K562 (cell line): Measurements from ENCODE around the gene LZTR1. TPM values are rescaled to one million over a fixed set of nuclear protein-coding genes. Genes with fewer than 3 reads are reported as not detected.

Source experiments
- ELF4 ChIP-seq: fragments of 450-650 bp; formaldehyde crosslinking; IDR thresholded peaks from 2 replicates; pipeline ENCODE4 v1.4.0; 2022; ENCODE audit warnings: missing genetic modification characterization
- FIP1L1 ChIP-seq: fragments of 200-400 bp; formaldehyde crosslinking; IDR thresholded peaks from 2 replicates; pipeline ENCODE4 v1.6.1; 2018; ENCODE audit warnings: mild to moderate bottlenecking, low read depth, low read length; ENCODE audit not compliant: poor library complexity, severe bottlenecking
- KLF10 ChIP-seq: fragments of 250-450 bp; sonication (Bioruptor Pico); IDR thresholded peaks from 2 replicates; pipeline ENCODE4 v1.6.1; 2021; ENCODE audit warnings: matching md5 sums
- NELFE ChIP-seq: IDR thresholded peaks from 2 replicates; pipeline ENCODE4 v1.6.1; 2011; ENCODE audit warnings: mild to moderate bottlenecking; ENCODE audit not compliant: insufficient read depth, insufficient read length
- NR2C2 ChIP-seq, 2 experiments: fragments of 200-800 bp in 1 of 2; sonication (Bioruptor generic) in 1 of 2; sonication (generic) in 1 of 2; formaldehyde crosslinking in 1 of 2; IDR thresholded peaks; 2 replicates each; pipeline versions ENCODE4 v1.6.1 to v1.8.0; 2016 to 2022; ENCODE audit warnings: mild to moderate bottlenecking in 1 of 2, missing compliant biosample characterization in 1 of 2, missing genetic modification characterization in 1 of 2, missing genetic modification reagents in 1 of 2
- NR4A1 ChIP-seq, 2 experiments: fragments of 250-450 bp in 1 of 2; fragments of 450-650 bp in 1 of 2; sonication (Bioruptor Pico) in 1 of 2; IDR thresholded peaks; 2 replicates each; pipeline versions ENCODE4 v1.4.0 to v1.6.1; 2016 to 2020; ENCODE audit warnings: mild to moderate bottlenecking in 2 of 2, missing compliant biosample characterization in 1 of 2, missing genetic modification characterization in 1 of 2, moderate library complexity in 1 of 2
- OTX1 ChIP-seq: fragments of 450-650 bp; formaldehyde crosslinking; IDR thresholded peaks from 2 replicates; pipeline ENCODE4 v1.4.0; 2022; ENCODE audit warnings: mild to moderate bottlenecking
- RHOXF2B ChIP-seq: fragments of 250-450 bp; sonication (Bioruptor Pico); conservative IDR thresholded peaks from 2 replicates; pipeline ENCODE4 v1.5.1; 2021
- ZNF408 ChIP-seq: fragments of 250-450 bp; sonication (Bioruptor Pico); IDR thresholded peaks from 2 replicates; pipeline ENCODE4 v1.4.0; 2020; ENCODE audit warnings: low read depth, mild to moderate bottlenecking, moderate library complexity
- polyA plus RNA-seq, 8 experiments: library from polyadenylated mRNA; depleted of rRNA in 4 of 8; stranded (reverse) in 5 of 8; unstranded in 3 of 8; fragments of >200 nt; fragmentation: Nextera tagmentation in 2 of 8; fragmentation: Illumina TruSeq in 1 of 8; extraction: Ambion mirVana in 2 of 8; extraction: Trizol in 1 of 8; gene quantifications; 2 replicates each; pipeline versions ENCODE4 v1.2.1 to v1.2.3, GENCODE V29; 2011 to 2014; ENCODE audit warnings: inconsistent platforms in 1 of 8, missing spikeins in 1 of 8
- total RNA-seq, 7 experiments: library from RNA; depleted of rRNA in 6 of 7; stranded (reverse); fragments of >200 nt in 6 of 7; fragmentation: Illumina TruSeq in 2 of 7; extraction: Trizol in 2 of 7; gene quantifications; 2 replicates each; pipeline versions ENCODE4 v1.2.1 to v1.2.3, GENCODE V29; 2011 to 2021; ENCODE audit warnings: low replicate concordance in 1 of 7
- TF ChIP-seq, protein P1 (sequence below): fragments of 450-650 bp; conservative IDR thresholded peaks from 2 replicates; pipeline ENCODE4 v1.6.1; 2016; ENCODE audit warnings: missing genetic modification characterization, low read depth, mild to moderate bottlenecking, control low read depth, missing compliant biosample characterization
- TF ChIP-seq, protein P2 (sequence below), 2 experiments: fragments of 450-650 bp in 1 of 2; sonication (generic) in 1 of 2; formaldehyde crosslinking in 1 of 2; IDR thresholded peaks in 1 of 2; conservative IDR thresholded peaks in 1 of 2; 2 replicates each; pipeline versions ENCODE4 v1.6.1 to v1.8.1; 2016 to 2023; ENCODE audit warnings: mild to moderate bottlenecking in 2 of 2, moderate library complexity in 2 of 2, inconsistent platforms in 1 of 2, missing genetic modification reagents in 1 of 2
- TF ChIP-seq, protein P3 (sequence below): fragments of 250-450 bp; sonication (Bioruptor Pico); IDR thresholded peaks from 2 replicates; pipeline ENCODE4 v1.4.0; 2020; ENCODE audit warnings: borderline replicate concordance
- TF ChIP-seq, protein P4 (sequence below): fragments of 450-650 bp; formaldehyde crosslinking; IDR thresholded peaks from 2 replicates; pipeline ENCODE4 v1.4.0; 2020; ENCODE audit warnings: mild to moderate bottlenecking, moderate library complexity
- TF ChIP-seq, protein P5 (sequence below): fragments of 250-450 bp; sonication (Bioruptor Pico); IDR thresholded peaks from 2 replicates; pipeline ENCODE4 v1.4.0; 2020; ENCODE audit warnings: mild to moderate bottlenecking, moderate library complexity

LZTR1 gene
- total and polyA plus RNA-seq, 9 of the 15 experiments (the other 6 are each of a cell fraction or from before 2014, with no cell fraction given), result 2.2 to 135 (median 63.0) TPM

DNA sequence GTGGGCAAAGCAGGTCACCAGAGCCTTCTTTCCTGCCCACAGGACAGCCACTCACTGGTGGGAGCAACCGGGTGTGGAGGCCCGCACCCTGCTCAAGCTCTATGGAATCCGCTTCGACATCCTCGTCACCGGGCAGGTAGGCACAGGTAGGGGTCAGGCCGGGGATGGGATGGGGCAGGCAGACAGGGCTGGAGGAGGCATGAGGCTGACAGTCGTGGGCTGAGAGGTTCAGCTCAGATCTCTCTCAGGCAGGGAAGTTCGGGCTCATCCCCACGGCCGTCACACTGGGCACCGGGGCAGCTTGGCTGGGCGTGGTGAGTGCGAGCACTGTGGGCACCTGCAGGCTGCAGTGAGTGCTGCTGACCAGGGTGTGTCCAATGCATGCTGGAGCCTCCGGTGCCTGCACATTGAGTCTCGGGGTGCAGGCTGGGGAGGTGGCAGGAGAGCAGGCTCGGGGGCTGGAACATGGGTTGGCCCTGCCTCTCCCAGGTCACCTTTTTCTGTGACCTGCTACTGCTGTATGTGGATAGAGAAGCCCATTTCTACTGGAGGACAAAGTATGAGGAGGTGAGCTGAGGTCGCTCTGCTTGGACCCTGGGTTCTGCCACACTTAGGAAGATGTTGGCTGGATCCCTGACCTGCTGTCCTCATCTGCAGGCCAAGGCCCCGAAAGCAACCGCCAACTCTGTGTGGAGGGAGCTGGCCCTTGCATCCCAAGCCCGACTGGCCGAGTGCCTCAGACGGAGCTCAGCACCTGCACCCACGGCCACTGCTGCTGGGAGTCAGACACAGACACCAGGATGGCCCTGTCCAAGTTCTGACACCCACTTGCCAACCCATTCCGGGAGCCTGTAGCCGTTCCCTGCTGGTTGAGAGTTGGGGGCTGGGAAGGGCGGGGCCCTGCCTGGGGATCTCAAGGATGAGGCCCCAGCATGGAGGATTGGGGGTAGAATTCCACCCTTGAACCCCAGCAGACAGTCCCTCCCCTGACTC lies 44.0 kb downstream of the LZTR1 start (continued):
- TF ChIP-seq, protein P1, sequence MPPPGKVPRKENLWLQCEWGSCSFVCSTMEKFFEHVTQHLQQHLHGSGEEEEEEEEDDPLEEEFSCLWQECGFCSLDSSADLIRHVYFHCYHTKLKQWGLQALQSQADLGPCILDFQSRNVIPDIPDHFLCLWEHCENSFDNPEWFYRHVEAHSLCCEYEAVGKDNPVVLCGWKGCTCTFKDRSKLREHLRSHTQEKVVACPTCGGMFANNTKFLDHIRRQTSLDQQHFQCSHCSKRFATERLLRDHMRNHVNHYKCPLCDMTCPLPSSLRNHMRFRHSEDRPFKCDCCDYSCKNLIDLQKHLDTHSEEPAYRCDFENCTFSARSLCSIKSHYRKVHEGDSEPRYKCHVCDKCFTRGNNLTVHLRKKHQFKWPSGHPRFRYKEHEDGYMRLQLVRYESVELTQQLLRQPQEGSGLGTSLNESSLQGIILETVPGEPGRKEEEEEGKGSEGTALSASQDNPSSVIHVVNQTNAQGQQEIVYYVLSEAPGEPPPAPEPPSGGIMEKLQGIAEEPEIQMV (tag), result no peak
- TF ChIP-seq KLF10 (no peak), FIP1L1 (peak; percentile 33), NELFE (no peak), OTX1 (CRISPR knock-in tag) (peak; percentile 83; the same call in 1 of the 2 replicates), ZNF408 (CRISPR knock-in tag) (0 out of 2 replicates have a peak, but pooled peaks have one; percentile 45), NR2C2 (CRISPR knock-in tag; IDR thresholded peaks at IDR 0.05) (0 out of 2 replicates have a peak, but pooled peaks have one; percentile 15), NR2C2 (tag; IDR thresholded peaks at IDR 0.05) (no peak), NR4A1 (CRISPR knock-in tag; IDR thresholded peaks at IDR 0.05) (0 out of 2 replicates have a peak, but pooled peaks have one; percentile 45), NR4A1 (tag; IDR thresholded peaks at IDR 0.05) (no peak), ELF4 (CRISPR knock-in tag) (no peak), RHOXF2B (CRISPR knock-in tag) (0 out of 2 replicates have a peak, but pooled peaks have one; percentile 54)
- TF ChIP-seq, protein P2, sequence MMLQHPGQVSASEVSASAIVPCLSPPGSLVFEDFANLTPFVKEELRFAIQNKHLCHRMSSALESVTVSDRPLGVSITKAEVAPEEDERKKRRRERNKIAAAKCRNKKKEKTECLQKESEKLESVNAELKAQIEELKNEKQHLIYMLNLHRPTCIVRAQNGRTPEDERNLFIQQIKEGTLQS (IDR thresholded peaks at IDR 0.05), result no peak
- TF ChIP-seq, protein P2 (CRISPR knock-in tag; conservative IDR thresholded peaks at IDR 0.05), result no peak
- TF ChIP-seq, protein P3, sequence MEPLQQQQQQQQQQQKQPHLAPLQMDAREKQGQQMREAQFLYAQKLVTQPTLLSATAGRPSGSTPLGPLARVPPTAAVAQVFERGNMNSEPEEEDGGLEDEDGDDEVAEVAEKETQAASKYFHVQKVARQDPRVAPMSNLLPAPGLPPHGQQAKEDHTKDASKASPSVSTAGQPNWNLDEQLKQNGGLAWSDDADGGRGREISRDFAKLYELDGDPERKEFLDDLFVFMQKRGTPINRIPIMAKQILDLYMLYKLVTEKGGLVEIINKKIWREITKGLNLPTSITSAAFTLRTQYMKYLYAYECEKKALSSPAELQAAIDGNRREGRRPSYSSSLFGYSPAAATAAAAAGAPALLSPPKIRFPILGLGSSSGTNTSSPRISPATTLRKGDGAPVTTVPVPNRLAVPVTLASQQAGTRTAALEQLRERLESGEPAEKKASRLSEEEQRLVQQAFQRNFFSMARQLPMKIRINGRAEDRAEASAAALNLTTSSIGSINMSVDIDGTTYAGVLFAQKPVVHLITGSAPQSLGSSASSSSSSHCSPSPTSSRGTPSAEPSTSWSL (CRISPR knock-in tag), result peak; percentile 63; the same call in 1 of the 2 replicates
- TF ChIP-seq, protein P4, sequence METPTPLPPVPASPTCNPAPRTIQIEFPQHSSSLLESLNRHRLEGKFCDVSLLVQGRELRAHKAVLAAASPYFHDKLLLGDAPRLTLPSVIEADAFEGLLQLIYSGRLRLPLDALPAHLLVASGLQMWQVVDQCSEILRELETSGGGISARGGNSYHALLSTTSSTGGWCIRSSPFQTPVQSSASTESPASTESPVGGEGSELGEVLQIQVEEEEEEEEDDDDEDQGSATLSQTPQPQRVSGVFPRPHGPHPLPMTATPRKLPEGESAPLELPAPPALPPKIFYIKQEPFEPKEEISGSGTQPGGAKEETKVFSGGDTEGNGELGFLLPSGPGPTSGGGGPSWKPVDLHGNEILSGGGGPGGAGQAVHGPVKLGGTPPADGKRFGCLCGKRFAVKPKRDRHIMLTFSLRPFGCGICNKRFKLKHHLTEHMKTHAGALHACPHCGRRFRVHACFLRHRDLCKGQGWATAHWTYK (CRISPR knock-in tag), result 0 out of 2 replicates have a peak, but pooled peaks have one; percentile 44
- TF ChIP-seq, protein P5, sequence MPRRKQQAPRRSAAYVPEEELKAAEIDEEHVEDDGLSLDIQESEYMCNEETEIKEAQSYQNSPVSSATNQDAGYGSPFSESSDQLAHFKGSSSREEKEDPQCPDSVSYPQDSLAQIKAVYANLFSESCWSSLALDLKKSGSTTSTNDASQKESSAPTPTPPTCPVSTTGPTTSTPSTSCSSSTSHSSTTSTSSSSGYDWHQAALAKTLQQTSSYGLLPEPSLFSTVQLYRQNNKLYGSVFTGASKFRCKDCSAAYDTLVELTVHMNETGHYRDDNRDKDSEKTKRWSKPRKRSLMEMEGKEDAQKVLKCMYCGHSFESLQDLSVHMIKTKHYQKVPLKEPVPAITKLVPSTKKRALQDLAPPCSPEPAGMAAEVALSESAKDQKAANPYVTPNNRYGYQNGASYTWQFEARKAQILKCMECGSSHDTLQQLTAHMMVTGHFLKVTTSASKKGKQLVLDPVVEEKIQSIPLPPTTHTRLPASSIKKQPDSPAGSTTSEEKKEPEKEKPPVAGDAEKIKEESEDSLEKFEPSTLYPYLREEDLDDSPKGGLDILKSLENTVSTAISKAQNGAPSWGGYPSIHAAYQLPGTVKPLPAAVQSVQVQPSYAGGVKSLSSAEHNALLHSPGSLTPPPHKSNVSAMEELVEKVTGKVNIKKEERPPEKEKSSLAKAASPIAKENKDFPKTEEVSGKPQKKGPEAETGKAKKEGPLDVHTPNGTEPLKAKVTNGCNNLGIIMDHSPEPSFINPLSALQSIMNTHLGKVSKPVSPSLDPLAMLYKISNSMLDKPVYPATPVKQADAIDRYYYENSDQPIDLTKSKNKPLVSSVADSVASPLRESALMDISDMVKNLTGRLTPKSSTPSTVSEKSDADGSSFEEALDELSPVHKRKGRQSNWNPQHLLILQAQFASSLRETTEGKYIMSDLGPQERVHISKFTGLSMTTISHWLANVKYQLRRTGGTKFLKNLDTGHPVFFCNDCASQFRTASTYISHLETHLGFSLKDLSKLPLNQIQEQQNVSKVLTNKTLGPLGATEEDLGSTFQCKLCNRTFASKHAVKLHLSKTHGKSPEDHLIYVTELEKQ (CRISPR knock-in tag), result peak; percentile 72; the same call in 1 of the 2 replicates
